AG08395 (cell line): Measurements from ENCODE around the gene PPARD.
A peak's percentile ranks its signal among the peaks of the same experiment; 100 is the strongest.
"Not testable (repeated sequence)": the region's sequence is repeated elsewhere in the genome, so short reads cannot be mapped to it uniquely, and the experiment has no call there.

Experiments
- DNase-seq: peaks from one replicate; pipeline ENCODE4 v3.0.0; 2012; ENCODE audit warnings: mixed read lengths, low spot score

PPARD gene

DNA sequence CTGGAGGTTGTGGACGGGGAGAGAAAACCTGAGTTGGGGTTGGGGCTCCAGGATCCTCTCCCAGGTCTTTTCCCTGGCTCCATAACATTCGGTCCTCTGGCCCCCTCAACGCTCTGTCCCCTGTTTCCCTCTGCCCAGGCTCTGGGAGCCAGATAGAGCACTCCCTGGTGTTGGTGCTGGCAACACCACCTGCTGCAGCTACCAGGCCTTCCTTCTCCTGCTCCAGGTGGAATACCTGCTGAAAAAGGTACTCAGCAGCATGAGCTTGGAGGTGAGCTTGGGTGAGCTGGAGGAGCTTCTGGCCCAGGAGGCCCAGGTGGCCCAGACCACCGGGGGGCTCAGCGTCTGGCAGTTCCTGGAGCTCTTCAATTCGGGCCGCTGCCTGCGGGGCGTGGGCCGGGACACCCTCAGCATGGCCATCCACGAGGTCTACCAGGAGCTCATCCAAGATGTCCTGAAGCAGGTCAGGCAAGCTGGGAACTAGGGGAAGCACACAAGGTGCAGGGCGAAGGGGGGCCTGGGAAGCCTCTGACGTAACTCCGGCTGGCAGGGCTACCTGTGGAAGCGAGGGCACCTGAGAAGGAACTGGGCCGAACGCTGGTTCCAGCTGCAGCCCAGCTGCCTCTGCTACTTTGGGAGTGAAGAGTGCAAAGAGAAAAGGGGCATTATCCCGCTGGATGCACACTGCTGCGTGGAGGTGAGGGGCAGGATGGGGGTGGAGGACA lies 30.1 kb upstream of the PPARD start:
- DNase-seq: no peak

GRCh38 chr6:35312807-35313206 lies 29.6 kb upstream of the PPARD start:
- DNase-seq: no peak

DNA sequence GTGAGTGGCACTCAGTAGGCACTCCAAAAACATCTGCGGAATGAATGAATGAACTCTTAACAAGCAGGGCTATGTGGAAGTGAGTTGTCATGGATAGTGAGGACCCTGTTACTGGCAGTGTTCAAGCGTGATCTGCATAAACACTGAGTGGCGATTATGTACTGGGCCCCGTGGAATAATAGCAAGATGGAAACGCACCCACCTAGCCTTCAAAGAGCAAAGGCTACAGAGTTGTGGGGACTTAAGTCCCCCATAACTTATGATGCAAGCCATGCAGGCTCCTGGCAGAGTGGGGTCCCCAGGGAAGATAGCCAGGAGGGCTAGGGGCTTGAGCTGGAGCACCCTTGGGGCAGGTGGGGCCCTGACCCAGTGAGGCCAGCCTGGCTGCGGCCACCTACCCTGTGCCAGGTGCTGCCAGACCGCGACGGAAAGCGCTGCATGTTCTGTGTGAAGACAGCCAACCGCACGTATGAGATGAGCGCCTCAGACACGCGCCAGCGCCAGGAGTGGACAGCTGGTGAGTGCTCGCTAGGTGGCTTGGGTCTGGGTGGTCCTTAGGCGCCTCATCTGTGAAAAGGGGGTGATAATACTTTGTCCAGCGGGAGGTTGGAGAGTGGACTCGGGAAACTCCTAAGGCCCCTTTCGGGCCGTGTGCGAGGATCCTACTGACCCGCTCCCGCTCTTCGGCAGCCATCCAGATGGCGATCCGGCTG lies 24.7 kb upstream of the PPARD start:
- no peak for DNase-seq

DNA sequence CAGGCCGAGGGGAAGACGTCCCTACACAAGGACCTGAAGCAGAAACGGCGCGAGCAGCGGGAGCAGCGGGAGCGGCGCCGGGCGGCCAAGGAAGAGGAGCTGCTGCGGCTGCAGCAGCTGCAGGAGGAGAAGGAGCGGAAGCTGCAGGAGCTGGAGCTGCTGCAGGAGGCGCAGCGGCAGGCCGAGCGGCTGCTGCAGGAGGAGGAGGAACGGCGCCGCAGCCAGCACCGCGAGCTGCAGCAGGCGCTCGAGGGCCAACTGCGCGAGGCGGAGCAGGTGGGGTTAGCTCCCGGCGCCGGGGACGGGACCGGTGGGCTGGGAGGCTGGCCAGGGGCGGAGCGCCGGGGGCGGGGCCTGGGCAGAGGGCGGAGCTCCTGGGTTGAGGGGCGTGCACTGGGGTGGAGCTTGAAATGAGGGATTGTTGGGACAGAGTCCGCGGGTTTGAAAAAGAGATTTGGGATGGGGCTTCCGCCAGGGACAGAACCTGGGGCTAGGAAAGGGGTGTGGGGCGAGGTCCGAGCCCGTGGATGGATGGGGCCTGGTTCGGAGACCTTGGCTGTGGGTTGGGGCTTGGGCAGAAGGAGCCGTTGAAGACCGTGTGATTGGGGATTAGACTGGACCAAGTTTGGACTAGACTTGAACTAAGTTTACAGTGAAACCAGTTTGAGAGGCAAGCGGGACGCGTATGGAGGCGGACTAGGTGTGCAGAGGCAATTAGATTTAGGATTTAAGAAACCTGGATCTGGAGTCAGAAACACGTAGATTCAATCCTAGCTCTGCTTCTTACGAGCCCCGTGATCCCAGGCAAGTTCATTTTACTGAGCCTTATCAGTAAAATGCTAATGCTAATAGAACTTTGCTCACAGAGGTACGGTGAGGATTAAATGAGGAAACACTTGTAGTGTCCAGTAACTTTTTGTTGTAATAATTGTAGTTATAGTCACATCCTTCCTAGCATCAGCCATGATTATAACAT lies 23.9 kb upstream of the PPARD start:
- DNase-seq: peak; percentile 93

DNA sequence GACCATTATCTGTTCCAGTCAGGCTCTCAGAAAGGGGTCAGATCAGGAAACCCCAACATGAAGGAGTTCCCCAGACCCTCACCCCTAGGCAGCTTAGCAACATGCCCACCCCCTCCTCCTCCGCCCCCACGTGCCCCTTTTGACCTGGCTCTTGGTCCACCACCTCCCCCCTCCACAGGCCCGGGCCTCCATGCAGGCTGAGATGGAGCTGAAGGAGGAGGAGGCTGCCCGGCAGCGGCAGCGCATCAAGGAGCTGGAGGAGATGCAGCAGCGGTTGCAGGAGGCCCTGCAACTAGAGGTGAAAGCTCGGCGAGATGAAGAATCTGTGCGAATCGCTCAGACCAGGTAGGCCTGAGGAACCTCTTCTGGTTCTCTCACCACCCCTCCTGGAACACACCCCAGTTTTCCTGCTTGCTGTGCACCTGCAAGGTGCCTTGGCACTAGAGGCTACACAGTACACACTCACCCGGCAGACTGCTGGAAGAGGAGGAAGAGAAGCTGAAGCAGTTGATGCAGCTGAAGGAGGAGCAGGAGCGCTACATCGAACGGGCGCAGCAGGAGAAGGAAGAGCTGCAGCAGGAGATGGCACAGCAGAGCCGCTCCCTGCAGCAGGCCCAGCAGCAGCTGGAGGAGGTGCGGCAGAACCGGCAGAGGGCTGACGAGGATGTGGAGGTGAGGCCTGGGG lies 22.9 kb upstream of the PPARD start:
- DNase-seq: no peak

DNA sequence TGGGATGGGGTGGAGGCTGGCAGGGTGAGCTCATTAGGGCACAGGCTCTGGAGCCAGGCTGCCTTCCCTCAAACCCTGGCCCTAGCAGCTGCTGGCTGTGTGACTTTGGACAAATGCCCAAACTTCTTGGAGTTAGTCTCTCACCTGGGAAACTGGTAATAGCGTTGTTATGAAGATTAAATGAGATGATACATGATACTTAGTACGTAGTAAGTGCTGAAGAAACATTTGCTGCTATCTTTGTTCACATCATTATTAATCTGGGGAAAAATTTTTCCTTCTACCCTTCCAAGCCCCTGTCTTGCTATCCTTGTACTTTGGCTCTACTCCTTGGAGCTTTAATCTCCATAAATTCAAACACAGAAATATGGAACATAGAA lies 22.3 kb upstream of the PPARD start:
- DNase-seq: no peak

DNA sequence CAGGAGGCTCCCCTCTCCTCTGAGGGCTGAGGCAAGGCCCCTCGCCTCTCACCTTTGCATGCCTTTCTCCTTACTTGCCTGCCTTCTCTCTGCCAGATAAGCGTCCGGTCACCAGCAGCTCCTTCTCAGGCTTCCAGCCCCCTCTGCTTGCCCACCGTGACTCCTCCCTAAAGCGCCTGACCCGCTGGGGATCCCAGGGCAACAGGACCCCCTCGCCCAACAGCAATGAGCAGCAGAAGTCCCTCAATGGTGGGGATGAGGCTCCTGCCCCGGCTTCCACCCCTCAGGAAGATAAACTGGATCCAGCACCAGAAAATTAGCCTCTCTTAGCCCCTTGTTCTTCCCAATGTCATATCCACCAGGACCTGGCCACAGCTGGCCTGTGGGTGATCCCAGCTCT lies 21.3 kb upstream of the PPARD start:
- DNase-seq: no peak

DNA sequence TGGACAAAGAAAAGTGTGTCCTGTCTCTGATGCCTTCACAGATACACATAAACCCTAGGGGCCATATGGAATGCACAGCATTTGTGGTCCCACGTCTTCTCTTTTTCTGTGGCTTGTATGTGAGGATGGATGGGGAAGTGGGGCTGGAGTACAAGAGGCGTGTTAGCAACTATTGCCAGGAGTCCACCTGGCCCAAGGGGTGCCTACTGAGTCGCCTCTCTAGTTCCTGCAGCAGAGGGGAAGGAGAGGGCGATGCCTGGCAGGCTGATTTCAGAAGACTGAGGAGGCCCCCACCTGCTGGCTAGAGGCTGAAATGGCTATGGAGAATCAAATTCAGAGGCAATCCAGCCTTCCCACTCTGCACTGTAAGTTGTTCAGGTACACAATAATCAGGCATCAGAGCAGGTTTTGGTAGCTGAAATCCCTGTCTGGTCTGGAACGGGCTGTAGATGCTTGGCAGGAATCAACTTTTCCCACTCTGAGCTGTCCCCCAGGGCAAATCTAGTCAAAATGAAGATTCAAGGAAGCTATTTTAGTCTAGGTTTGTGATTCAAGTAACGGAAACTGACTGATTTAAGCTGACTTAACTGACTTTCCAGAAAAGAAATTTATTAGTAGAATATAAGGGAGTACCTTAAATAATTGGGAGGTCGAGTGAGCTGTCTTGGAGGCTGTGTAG lies 14.9 kb upstream of the PPARD start:
- peak; percentile 74 for DNase-seq

- DNase-seq: no peak
Measured at GRCh38 chr6:35328108-35328723, 14.1 kb upstream of the PPARD start.

DNA sequence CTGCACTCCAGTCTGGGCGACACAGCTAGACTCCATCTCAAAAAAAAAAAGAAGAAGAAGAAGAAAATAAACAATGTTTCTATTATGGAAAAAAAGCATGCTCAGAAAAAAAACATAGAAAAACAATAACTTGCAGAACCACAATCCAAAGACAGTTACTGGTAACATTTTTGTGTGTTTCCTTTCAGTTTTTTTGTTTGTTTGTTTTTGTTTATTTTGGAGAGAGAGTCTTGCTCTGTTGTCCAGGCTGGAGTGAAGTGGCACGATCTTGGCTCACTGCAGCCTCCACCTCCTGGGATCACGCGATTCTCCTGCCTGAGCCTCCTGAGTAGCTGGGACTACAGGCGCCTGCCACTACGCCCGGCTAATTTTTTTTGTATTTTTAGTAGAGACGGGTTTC lies 13.4 kb upstream of the PPARD start:
- DNase-seq: not testable (repeated sequence)

DNA sequence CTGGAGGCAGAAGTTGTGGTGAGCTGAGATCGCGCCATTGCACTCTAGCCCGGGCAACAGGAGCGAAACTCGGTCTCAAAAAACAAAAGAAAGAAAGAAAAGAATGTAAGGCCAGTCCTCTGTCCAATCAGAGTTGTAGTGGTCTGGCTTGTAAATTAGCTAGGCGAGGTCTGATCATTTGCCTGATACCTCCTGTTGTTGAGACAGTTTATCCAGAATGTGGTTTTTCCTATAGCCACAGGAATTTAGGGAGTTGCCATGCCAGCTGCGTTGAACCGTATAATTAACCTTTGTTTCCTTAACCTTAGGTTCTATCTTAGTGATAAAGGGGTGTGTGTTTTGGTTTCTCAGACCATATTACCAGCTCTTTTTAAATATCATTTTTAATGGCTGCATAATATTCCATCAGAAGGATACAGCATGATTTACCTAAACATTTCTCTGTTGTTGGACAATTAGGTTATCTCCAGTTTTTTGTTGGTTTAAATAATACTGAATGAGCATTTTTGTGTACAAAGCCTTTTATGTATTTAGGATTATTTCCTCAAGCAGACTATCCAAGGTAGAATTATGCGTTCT lies 11.7 kb upstream of the PPARD start:
- DNase-seq: no peak

- not testable (repeated sequence) for DNase-seq
Measured at GRCh38 chr6:35332074-35332887, 10.1 kb upstream of the PPARD start.

- no peak for DNase-seq
Measured at GRCh38 chr6:35341557-35341956, 801 bp upstream of the PPARD start.

DNA sequence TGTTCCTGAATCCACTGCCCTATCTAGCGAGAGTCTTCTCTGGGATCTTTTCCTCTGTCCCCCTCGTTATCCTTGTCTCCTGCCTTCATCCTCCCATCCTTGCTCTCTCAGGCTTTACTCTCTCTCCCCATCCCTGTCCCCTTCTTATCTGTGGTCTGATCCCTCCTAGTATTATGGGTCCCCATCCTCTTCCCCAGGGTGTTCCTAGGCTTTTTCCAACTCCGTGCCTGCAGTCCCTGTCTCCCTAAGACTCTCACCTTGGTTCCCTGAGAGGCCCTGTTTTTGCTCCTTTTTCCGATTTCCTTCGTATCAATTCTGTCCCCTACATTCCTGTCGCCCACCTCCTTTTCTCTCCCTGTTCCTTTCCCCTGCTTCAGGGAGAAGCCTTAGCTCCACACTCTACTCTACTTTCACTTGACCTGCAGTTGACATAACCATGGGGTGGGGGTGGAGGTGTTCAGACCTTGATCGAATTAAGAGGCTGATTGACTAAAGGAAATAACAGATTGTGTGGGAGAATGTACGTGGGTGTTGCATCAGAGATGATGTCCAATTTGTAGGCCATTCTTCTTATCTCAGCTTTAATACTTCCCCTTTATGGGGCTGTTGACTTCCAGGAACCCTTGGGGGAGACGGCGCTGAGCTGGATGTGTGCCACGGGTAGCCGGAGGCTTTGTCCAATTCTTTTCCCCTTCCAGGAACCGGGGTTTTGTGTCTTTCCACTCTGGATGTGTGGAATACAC lies 905 bp downstream of the PPARD start:
- no peak for DNase-seq

GRCh38 chr6:35343835-35344550 lies 1.6 kb downstream of the PPARD start:
- DNase-seq: no peak

GRCh38 chr6:35351422-35351821 lies 9.1 kb downstream of the PPARD start:
- no peak for DNase-seq

DNA sequence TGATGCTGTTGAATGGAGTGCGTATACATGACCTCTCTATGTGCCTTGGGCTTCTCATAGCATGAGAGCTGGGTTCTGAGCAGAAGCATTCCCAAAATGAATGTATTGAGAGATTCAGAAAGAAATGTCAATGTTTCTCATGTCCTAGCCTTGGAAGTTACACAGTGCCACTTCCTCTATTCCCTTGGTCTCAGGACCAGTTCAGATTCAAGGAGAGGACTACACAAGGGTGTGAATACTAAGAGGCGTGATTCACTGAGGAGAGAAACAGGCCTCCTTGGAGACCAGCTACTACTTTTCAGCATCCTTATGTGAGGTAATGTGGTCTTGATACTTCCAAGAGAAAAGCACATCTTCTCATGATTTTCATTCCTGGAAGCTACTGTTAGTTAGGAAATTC lies 10.4 kb downstream of the PPARD start:
- DNase-seq: no peak
